ENCODE measurements around the gene WDFY3.

- TF ChIP-seq CTCF (IDR thresholded peaks at IDR 0.05; ENCODE audit: insufficient read depth, low read length) = no peak
- TF ChIP-seq REST (IDR thresholded peaks at IDR 0.05; ENCODE audit: insufficient replicate concordance, low read depth) = no peak
- TF ChIP-seq POLR2AphosphoS5 (IDR thresholded peaks at IDR 0.05; ENCODE audit: low read depth) = no peak
- no peak for TF ChIP-seq SPI1 (IDR thresholded peaks at IDR 0.05; ENCODE audit: borderline replicate concordance, low read depth)
- TF ChIP-seq GABPA (IDR thresholded peaks at IDR 0.05; ENCODE audit: low read depth) = no peak
Observed at GRCh38 chr4:84837751-84838150, 128.7 kb downstream of the WDFY3 start.

All from HL-60 (cell line).